Activated CD4-positive, alpha-beta T cell treated with anti-CD3 and anti-CD28 coated beads for 36 hours (primary cell): Measurements from ENCODE around the gene JAKMIP1. TPM values are rescaled to one million over a fixed set of nuclear protein-coding genes. Genes with fewer than 3 reads are reported as not detected.
A peak's percentile ranks its signal among the peaks of the same experiment; 100 is the strongest.

Source experiments
- ATAC-seq: fragments of 200-7000 bp; cut with Tn5 transposase; one replicate; pipeline ENCODE4 v1.10.0; 2021; ENCODE audit warnings: mild to moderate bottlenecking, moderate library complexity
- CTCF ChIA-PET: fragments of 350-600 bp; sonication (Branson Sonifier 250); formaldehyde crosslinking; loops from one replicate; lab custom pipeline; 2021; ENCODE audit warnings: antibody characterized with exemption; lab: Charles Lee
- POLR2A ChIA-PET: fragments of 350-600 bp; sonication (Branson Sonifier 250); formaldehyde crosslinking; loops from one replicate; lab custom pipeline; 2021; ENCODE audit warnings: antibody characterized with exemption, inconsistent platforms; lab: Charles Lee
- DNase-seq: peaks from one replicate; pipeline ENCODE4 v3.0.0-alpha.2; 2020
- H3K27ac Mint-ChIP-seq: one replicate; pipeline ENCODE4 v1.8.0; 2021; ENCODE audit warnings: mixed read lengths
- H3K27me3 Mint-ChIP-seq: one replicate; pipeline ENCODE4 v1.8.0; 2021; ENCODE audit warnings: mixed read lengths
- H3K36me3 Mint-ChIP-seq: one replicate; pipeline ENCODE4 v1.8.0; 2021; ENCODE audit warnings: low read depth, mixed read lengths
- H3K4me1 Mint-ChIP-seq: one replicate; pipeline ENCODE4 v1.8.0; 2021; ENCODE audit warnings: mixed read lengths
- H3K4me3 Mint-ChIP-seq: one replicate; pipeline ENCODE4 v1.8.0; 2021; ENCODE audit warnings: mild to moderate bottlenecking, moderate library complexity, mixed read lengths
- H3K9me3 Mint-ChIP-seq: one replicate; pipeline ENCODE4 v1.8.0; 2021; ENCODE audit warnings: low read depth, mixed read lengths
- intact Hi-C, 2 experiments: fragments of 100-400 bp; cut with DNase I in 1 of 2; cut with micrococcal nuclease in 1 of 2; formaldehyde crosslinking; loops; one replicate each; pipeline versions ENCODE4 v1.14.2 to v1.15.1; 2022 to 2024; cut with DNase I, micrococcal nuclease
- total RNA-seq, 2 experiments: library from RNA; stranded (reverse); gene quantifications; one replicate each; pipeline ENCODE4 v1.2.3, GENCODE V29; 2021

JAKMIP1 gene
- total RNA-seq, 2 experiments from 2014 or later: 3.1 to 3.9 TPM

DNA sequence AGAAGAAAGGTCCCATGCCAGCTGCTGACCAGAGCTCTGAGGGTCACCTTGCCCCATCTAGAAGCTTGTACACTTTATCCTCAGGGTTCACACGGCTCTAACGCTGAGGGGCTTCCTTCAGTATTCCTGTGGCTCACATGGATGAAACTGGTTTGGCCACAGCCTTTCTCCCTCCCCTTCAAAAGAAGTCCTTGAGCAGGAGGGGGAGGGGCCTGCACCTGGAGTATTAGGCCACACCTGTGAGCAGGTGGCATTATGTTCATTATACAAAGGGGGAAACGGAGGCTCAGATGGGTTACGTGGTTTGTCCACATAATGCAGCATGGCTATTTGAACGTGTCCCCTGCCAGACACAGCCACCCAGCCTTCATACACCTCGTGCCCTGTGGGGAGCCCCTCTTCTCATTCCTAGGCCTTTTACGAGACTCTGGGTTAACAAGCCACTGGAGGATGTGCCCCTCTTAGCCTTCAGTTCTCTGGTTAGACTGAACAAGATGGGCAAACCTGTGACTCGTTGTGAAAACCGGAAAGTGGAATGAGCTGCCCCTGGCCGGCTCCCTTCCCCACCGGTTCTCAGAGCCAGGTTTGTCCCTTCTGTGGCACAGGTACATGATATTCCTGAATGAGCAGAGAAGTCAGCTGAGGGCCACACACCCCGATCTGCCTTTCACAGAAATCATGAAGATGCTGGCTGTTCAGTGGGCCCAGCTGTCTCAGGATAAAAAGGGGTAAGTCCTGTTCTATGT, 27.2 kb upstream of the JAKMIP1 start:
- CTCF ChIA-PET: interaction anchor here (0.6 to 0.7 kb wide), 2 partner anchors 19 to 474 kb away, joined by 3 read pairs; no protein-coding TSS in a partner anchor
- no peak for DNase-seq
- POLR2A ChIA-PET: no interaction called here
- no peak for ATAC-seq
- H3K27me3 Mint-ChIP-seq: peaks cover 20% of the 10 kb centered on the region
- intact Hi-C loops: no loop called here
- H3K4me3 Mint-ChIP-seq: no peak overlapping the region
- no peak overlapping the region for H3K27ac Mint-ChIP-seq
- peaks cover 1% of the 10 kb centered on the region for H3K9me3 Mint-ChIP-seq
- H3K4me1 Mint-ChIP-seq: no peaks in the 10 kb centered on the region
- peaks cover under 1% of the 10 kb centered on the region for H3K36me3 Mint-ChIP-seq

DNA sequence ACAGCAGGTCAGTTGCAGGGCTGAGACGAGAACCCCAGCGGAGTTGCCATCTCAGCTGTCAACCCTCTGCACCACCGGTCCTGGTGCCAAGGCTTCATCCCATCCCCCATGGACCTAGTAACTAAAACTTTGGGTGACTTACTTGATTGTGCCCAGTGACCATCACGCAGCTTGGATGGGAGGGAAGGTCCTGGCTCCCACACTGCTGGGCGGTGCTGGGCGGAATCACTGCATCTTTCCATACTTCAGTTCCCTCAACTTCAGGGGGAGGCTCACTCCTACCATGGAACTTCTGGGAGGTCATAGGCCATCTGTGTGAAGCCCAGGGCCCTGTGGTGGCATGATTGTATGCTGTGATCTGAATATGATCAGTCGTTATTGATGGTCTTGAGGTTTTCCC, 26.2 kb upstream of the JAKMIP1 start:
- Mint-ChIP-seq H3K9me3 (peaks cover 3% of the 10 kb centered on the region), H3K4me3 (no peak overlapping the region), H3K36me3 (peaks cover 3% of the 10 kb centered on the region), H3K4me1 (peaks cover 2% of the 10 kb centered on the region), H3K27ac (no peak overlapping the region), H3K27me3 (peaks cover 23% of the 10 kb centered on the region)
- no peak for ATAC-seq
- CTCF ChIA-PET: no interaction called here
- intact Hi-C loops: no loop called here
- POLR2A ChIA-PET: no interaction called here
- no peak for DNase-seq

DNA sequence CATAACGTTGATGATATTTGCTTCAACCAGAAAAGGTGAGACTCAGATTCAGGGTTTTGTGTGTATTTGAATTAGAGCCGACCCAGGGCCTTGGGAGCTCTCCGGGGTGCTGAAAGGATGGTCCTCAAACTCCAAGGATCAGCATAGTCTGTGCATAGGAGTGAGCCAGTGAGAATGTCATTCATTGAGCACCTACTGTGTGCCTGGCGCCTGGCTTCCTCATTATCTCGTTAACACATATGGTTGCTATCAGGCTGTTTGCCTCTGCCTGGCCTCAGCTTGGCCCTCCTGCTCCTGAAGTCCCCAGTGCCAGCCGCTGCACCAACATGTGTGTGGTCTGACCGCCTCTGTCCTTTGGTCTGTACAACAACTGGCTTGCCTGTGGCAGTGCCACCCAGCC, 25.1 kb upstream of the JAKMIP1 start:
- Mint-ChIP-seq H3K4me3 (no peak overlapping the region), H3K27ac (no peak overlapping the region), H3K36me3 (peaks cover 4% of the 10 kb centered on the region), H3K27me3 (peaks cover 34% of the 10 kb centered on the region), H3K9me3 (peaks cover 3% of the 10 kb centered on the region), H3K4me1 (peaks cover 4% of the 10 kb centered on the region)
- ChIA-PET POLR2A (no interaction called here), CTCF (interaction anchor here (1.2 kb wide), 1 partner anchor 25 kb away, joined by 3 read pairs; no protein-coding TSS in a partner anchor)
- intact Hi-C loops: no loop called here
- ATAC-seq (no peak), DNase-seq (peak; percentile 45)

DNA sequence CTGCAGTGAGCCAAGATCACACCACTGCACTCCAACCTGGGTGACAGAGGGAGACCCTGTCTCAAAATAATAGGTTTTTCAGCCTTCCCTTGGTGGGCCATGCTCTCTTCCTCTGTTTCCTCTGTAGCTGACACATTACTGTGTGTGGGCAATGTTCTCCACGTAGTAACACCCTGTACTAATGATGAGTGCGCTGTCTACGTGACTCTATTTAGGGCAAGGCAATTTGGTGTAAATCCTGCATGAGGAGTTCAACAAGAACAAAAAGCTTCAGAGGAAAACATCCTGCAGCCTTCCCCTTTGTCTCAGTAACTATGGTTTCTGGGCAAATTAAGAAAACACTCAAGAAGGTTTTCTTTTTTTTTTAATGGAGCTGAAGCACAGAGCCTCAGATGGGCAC, 24.4 kb upstream of the JAKMIP1 start:
- no peak overlapping the region for H3K27ac Mint-ChIP-seq
- intact Hi-C loops: no loop called here
- peaks cover 3% of the 10 kb centered on the region for H3K9me3 Mint-ChIP-seq
- no peak overlapping the region for H3K4me3 Mint-ChIP-seq
- POLR2A ChIA-PET: no interaction called here
- ATAC-seq (no peak), DNase-seq (no peak)
- peaks cover 38% of the 10 kb centered on the region for H3K27me3 Mint-ChIP-seq
- CTCF ChIA-PET: interaction anchor here (0.7 to 1.2 kb wide), 2 partner anchors 26 to 108 kb away, joined by 3 read pairs; no protein-coding TSS in a partner anchor
- peaks cover 4% of the 10 kb centered on the region for H3K36me3 Mint-ChIP-seq
- H3K4me1 Mint-ChIP-seq: peaks cover 4% of the 10 kb centered on the region

DNA sequence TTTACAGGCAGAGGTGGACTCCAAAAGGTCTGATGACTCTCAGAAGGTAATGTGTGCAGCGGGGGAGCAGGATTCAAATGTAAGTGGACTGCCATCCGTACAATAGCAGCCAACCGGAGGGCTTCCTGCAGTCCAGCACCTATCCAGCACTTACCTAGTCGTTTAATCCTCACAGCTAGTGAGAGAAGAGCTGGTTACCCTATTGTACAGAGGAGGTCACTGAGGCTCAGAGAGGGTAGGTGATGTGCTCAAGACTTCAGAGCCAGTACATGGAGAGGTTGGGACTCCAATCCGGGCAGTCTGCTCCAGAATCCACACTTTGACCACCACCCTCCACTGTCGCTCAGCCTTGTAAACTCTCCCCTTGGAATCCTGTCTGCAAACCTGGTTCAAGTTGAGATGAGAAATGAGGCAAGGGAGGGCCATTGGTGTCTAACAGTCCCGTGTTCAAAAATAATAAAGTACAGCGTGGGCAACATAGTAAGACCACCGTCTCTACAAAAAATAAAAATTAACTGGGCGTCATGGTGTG, 22.5 kb upstream of the JAKMIP1 start:
- DNase-seq (no peak), ATAC-seq (no peak)
- peaks cover 46% of the 10 kb centered on the region for H3K27me3 Mint-ChIP-seq
- no peak overlapping the region for H3K27ac Mint-ChIP-seq
- intact Hi-C loops: no loop called here
- H3K9me3 Mint-ChIP-seq: peaks cover 3% of the 10 kb centered on the region
- H3K4me1 Mint-ChIP-seq: peaks cover 4% of the 10 kb centered on the region
- H3K4me3 Mint-ChIP-seq: no peak overlapping the region
- POLR2A ChIA-PET: no interaction called here
- H3K36me3 Mint-ChIP-seq: peaks cover 4% of the 10 kb centered on the region
- CTCF ChIA-PET: no interaction called here

DNA sequence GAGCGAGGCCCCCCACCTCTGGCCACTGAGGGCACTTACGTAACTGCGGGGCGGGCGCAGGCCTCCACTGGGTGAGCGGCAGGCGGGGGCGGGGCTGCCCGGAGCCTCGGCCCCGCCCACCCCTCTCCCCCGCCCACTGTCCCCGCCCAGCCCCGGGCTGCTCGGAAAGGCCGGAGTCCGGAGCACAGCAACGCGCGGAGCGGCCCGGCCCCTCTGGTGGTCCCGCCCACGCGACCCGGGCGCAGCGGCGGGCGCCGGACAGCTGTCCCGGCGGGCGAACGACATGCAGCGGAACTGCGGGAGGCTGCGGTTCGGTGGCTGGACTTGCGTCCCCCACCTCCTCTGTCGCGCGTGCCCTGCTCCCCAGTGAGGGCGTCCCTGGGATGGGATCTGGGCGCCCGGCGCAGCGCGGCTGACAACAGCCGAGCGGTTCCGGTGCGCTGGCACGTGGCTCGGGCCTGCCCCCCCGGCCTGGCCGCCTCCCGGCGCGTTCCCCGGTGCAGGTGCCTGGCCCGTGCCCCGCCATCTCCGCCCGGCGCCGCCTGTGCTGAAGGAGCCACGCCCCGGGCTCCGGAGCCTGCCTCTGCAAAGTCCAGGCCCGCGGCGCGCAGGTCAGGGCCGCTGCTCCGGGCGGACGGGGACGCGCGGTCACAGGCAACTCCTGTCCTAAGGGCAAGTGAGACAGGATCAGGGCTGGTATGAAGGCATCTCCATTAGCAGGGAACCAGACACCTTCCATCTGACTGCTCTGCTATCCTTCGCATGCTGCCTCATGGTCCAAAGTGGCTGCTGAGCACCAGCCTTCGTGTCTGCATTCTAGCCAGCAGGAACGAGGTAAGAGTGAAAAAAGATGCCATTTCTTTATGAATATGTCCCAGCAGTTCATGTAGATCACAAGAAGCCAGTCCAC, 21.8 kb upstream of the JAKMIP1 start:
- Mint-ChIP-seq H3K9me3 (peaks cover 3% of the 10 kb centered on the region), H3K4me3 (no peak overlapping the region), H3K4me1 (peaks cover 4% of the 10 kb centered on the region), H3K27ac (no peak overlapping the region), H3K27me3 (peaks cover 46% of the 10 kb centered on the region), H3K36me3 (peaks cover 4% of the 10 kb centered on the region)
- ChIA-PET POLR2A (no interaction called here), CTCF (interaction anchor here (1.0 kb wide), 1 partner anchor 28 kb away, joined by 3 read pairs; no protein-coding TSS in a partner anchor)
- intact Hi-C loops: no loop called here
- ATAC-seq (peak; percentile 60), DNase-seq (peak; percentile 47)

DNA sequence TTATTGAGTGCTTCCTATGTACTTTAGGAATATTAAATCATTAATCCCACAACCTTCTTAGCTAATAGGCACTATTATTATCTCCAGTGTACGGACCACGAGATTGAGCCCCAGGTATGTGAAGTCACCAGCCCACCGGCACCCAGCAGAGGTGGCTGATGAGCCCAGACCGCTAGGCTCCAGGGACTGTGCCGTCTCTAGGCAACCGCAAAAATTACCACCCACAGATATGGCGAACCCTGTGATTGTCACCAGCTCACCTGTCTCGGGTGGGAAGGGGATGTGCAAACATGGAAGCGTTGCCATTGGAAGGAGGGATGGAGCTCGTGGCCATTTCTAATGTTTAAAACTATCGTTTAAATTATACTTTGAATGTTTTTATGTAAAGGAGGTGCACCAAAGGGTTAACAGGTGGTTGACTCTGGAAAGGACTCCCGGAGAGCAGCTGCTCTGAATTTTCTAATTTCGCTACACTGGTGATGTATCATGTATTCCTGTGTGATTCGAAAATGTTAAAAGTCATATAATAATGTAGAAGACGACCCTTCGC, 21.0 kb upstream of the JAKMIP1 start:
- Mint-ChIP-seq H3K27me3 (peaks cover 50% of the 10 kb centered on the region), H3K27ac (no peak overlapping the region)
- POLR2A ChIA-PET: no interaction called here

DNA sequence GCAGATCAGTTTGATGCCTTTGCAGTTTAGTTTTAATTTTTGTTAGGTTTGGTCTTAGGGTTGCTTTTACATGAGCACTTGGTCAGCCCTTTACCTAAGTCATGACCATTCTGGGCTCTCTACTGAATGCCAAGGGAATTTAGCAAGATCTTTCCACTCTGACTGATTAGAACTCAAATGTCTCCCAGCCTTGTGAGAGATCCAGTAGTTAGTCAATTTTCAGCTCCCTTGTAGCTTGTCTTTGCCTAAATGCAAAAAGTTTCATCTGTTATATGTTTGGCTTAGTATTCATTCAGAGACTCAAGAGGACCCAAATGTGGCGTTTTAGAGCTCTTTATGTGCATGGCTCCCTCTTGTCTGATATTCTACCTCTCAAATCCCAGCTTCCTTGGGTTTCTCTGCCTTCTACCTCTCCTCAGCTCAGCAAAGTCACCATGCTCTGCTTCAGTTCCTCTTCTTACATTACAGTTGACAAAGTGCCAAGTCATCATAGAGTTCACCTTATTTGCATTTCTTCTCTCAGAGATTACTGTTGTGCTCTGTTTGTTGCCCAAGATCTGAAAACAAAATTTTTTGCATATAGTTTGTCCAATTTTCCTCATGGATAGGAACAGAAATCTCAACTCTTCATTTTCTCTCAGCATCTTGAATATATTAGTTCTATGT, 17.5 kb upstream of the JAKMIP1 start:
- no peak overlapping the region for H3K27ac Mint-ChIP-seq
- ChIA-PET CTCF (interaction anchor here (1.1 kb wide), 1 partner anchor 33 kb away, joined by 4 read pairs; no protein-coding TSS in a partner anchor), POLR2A (no interaction called here)
- DNase-seq (no peak), ATAC-seq (no peak)
- H3K4me1 Mint-ChIP-seq: peaks cover 4% of the 10 kb centered on the region
- peaks cover 5% of the 10 kb centered on the region for H3K9me3 Mint-ChIP-seq
- no peak overlapping the region for H3K4me3 Mint-ChIP-seq
- peaks cover 39% of the 10 kb centered on the region for H3K27me3 Mint-ChIP-seq
- intact Hi-C loops: no loop called here
- peaks cover 4% of the 10 kb centered on the region for H3K36me3 Mint-ChIP-seq

More for the DNA sequence above, 21.0 kb upstream of the JAKMIP1 start:
- CTCF ChIA-PET: interaction anchor here (1.0 kb wide), 1 partner anchor 28 kb away, joined by 3 read pairs; no protein-coding TSS in a partner anchor
- Mint-ChIP-seq H3K4me3 (no peak overlapping the region), H3K36me3 (peaks cover 4% of the 10 kb centered on the region), H3K4me1 (peaks cover 4% of the 10 kb centered on the region), H3K9me3 (peaks cover 5% of the 10 kb centered on the region)
- ATAC-seq (no peak), DNase-seq (no peak)
- intact Hi-C loops: no loop called here

DNA sequence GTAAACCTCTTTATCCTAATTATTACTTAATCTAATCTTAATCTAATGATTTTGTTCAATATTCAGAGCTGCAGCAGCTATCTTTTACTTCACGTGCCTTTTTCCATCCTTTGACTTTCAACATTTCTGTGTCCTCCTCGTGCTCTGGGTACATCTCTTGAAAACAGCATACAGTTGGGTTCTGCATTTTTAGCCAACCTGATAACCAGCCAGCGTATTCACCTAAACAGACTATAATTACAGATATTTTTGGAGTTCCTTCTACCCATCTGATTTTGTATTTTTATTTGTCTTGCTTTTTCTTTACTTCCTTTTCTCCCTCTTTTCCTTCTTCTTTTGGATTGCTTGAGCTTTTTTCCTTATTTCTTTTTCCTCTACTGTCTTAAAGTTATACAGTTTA, 16.2 kb upstream of the JAKMIP1 start:
- Mint-ChIP-seq H3K9me3 (peaks cover 2% of the 10 kb centered on the region), H3K36me3 (peaks cover 2% of the 10 kb centered on the region), H3K4me1 (peaks cover 3% of the 10 kb centered on the region), H3K27ac (no peak overlapping the region), H3K27me3 (peaks cover 36% of the 10 kb centered on the region), H3K4me3 (no peak overlapping the region)
- intact Hi-C loops: no loop called here
- CTCF ChIA-PET: no interaction called here
- POLR2A ChIA-PET: no interaction called here
- ATAC-seq (no peak), DNase-seq (no peak)

DNA sequence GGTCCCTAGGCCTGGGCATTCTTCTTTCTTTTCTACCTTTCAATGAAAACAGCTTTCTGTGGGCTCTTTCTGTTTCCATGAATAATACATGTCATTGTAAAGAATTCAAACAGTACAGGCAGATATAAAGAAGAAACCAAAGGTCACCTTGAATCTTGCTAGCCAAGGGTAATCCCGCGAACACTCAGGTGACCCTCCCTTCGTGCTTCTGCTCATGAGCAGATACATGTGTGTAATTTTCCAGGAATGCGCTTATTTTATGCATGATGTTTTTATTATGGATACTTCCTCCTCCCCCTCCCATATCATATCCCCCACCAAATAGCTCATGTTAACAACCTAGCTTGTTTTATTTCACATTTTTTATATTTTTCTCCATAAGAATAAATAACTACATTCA, 9.6 kb upstream of the JAKMIP1 start:
- CTCF ChIA-PET: interaction anchor here (0.7 kb wide), 1 partner anchor 154 kb away, joined by 3 read pairs; no protein-coding TSS in a partner anchor
- no peaks in the 10 kb centered on the region for H3K36me3 Mint-ChIP-seq
- POLR2A ChIA-PET: no interaction called here
- DNase-seq: no peak
- H3K4me1 Mint-ChIP-seq: no peaks in the 10 kb centered on the region
- no peaks in the 10 kb centered on the region for H3K9me3 Mint-ChIP-seq
- H3K27ac Mint-ChIP-seq: no peak overlapping the region
- peaks cover 5% of the 10 kb centered on the region for H3K27me3 Mint-ChIP-seq
- no peak for ATAC-seq
- no peak overlapping the region for H3K4me3 Mint-ChIP-seq
- intact Hi-C loops: no loop called here
